HEK293T (cell line): Measurements from ENCODE around the gene PAQR8.
"Not testable (repeated sequence)": the region's sequence is repeated elsewhere in the genome, so short reads cannot be mapped to it uniquely, and the experiment has no call there.

Experiments used
- CTCF ChIA-PET: fragments of 350-600 bp; formaldehyde crosslinking; extraction: SDS; loops from one replicate; lab custom pipeline; 2021; ENCODE audit warnings: antibody characterized with exemption, inconsistent platforms; lab: Yijun Ruan, JAX
- POLR2A ChIA-PET: fragments of 350-600 bp; formaldehyde crosslinking; extraction: SDS; loops from one replicate; lab custom pipeline; 2020; ENCODE audit warnings: antibody characterized with exemption, inconsistent platforms; lab: Yijun Ruan, JAX
- DNase-seq: peaks from one replicate; pipeline ENCODE4 v3.0.0; 2012; ENCODE audit warnings: mixed read lengths; ENCODE audit errors: extremely low spot score
- ARNT ChIP-seq: fragments of 450-650 bp; IDR thresholded peaks from 2 replicates; pipeline ENCODE4 v1.6.1; 2017; ENCODE audit warnings: mild to moderate bottlenecking
- BHLHE40 ChIP-seq: fragments of 450-650 bp; IDR thresholded peaks from 2 replicates; pipeline ENCODE4 v1.6.1; 2016; ENCODE audit warnings: mild to moderate bottlenecking, moderate library complexity, borderline replicate concordance
- CTBP1 ChIP-seq: fragments of 450-650 bp; IDR thresholded peaks from 2 replicates; pipeline ENCODE4 v1.6.1; 2016; ENCODE audit warnings: borderline replicate concordance
- ELF4 ChIP-seq: fragments of 450-650 bp; IDR thresholded peaks from 2 replicates; pipeline ENCODE4 v1.6.1; 2017; ENCODE audit warnings: antibody characterized with exemption
- FOXA1 ChIP-seq: fragments of 450-650 bp; IDR thresholded peaks from 2 replicates; pipeline ENCODE4 v1.6.1; 2016; ENCODE audit warnings: mild to moderate bottlenecking
- FOXK2 ChIP-seq: fragments of 450-650 bp; IDR thresholded peaks from 2 replicates; pipeline ENCODE4 v1.6.1; 2016; ENCODE audit warnings: mild to moderate bottlenecking
- FOXM1 ChIP-seq: fragments of 450-650 bp; IDR thresholded peaks from 2 replicates; pipeline ENCODE4 v1.6.1; 2017; ENCODE audit warnings: mild to moderate bottlenecking, borderline replicate concordance
- HDGF ChIP-seq: fragments of 450-650 bp; IDR thresholded peaks from 2 replicates; pipeline ENCODE4 v1.6.1; 2017; ENCODE audit warnings: antibody characterized with exemption, borderline replicate concordance
- L3MBTL2 ChIP-seq: fragments of 450-650 bp; conservative IDR thresholded peaks from 2 replicates; pipeline ENCODE4 v1.6.1; 2016; ENCODE audit warnings: mild to moderate bottlenecking
- LEF1 ChIP-seq: fragments of 450-650 bp; IDR thresholded peaks from 2 replicates; pipeline ENCODE4 v1.6.1; 2017; ENCODE audit warnings: mild to moderate bottlenecking, borderline replicate concordance
- NFRKB ChIP-seq: fragments of 450-650 bp; IDR thresholded peaks from 2 replicates; pipeline ENCODE4 v1.6.1; 2016; ENCODE audit warnings: mild to moderate bottlenecking, moderate library complexity
- SP1 ChIP-seq: fragments of 450-650 bp; IDR thresholded peaks from 2 replicates; pipeline ENCODE4 v1.6.1; 2017
- SUZ12 ChIP-seq: fragments of 450-650 bp; IDR thresholded peaks from 2 replicates; pipeline ENCODE4 v1.6.1; 2016; ENCODE audit warnings: mild to moderate bottlenecking
- TARDBP ChIP-seq: fragments of 450-650 bp; IDR thresholded peaks from 2 replicates; pipeline ENCODE4 v1.6.1; 2016
- ZNF384 ChIP-seq: fragments of 450-650 bp; IDR thresholded peaks from 2 replicates; pipeline ENCODE4 v1.6.1; 2016
- TF ChIP-seq, protein P1 (sequence below): fragments of 450-650 bp; IDR thresholded peaks from 2 replicates; pipeline ENCODE4 v1.6.1; 2016

PAQR8 gene

DNA sequence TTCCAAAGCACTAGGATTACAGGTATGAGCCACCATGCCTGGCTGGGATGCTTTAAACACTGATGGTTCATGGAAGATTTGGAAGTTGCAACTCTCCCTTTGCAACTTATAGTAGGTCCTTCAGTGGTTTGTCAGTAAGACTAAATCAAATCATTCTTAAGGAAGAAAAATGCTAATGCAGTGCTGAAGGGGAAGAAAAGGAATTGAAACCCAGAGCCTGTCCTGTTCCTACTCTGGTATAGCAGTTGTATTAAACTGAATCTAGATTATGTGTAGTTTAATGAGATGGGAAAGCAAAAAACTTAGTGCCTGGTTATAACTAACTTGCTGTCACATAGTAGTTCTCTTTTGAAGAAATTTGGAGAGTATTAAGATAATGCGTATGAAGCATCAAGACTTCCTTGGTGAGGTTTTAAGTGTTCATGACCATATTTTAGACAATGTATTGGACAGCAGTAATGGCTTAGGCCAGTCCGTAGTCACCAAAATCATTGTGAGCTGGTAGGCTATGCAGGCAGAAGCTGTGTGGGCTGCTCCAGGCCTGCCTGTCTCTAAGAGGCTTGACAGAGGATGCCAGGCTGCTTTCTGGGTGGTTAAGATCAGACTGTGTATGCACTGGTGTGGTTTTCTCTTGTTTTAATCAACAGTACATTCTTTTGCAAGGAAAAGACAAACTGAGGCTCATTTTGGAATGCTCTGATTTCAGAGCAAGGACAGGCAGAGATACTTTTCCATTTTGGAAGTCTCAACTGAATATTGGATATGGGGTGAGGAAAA, 14.0 kb downstream of the PAQR8 start:
- TF ChIP-seq SUZ12 = no peak
- DNase-seq = no peak
- POLR2A ChIA-PET = no interaction called here
- CTCF ChIA-PET = no interaction called here

DNA sequence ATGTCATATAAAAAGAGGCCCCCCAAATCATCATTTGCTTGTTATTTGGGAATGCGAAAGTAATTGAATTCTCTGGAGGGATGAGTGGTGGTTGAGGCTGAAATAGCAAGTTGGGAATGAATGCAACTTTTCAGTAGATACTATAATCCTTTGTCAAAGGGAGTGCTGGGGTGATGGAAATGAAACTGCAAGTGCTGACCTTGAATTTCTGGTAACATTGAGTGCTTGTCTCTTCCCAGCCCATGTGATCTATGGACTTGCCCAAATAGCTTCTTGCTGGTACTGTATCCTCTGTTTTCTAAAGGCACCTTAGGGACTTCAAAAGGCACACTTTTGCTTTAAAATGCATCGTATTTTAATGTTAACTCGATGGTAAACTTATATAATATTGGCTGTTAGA, 14.8 kb downstream of the PAQR8 start:
- CTCF ChIA-PET = no interaction called here
- no peak for TF ChIP-seq HDGF
- no peak for TF ChIP-seq SP1
- TF ChIP-seq SUZ12 = no peak
- no peak for TF ChIP-seq FOXM1
- no peak for TF ChIP-seq FOXA1
- no peak for TF ChIP-seq ZNF384
- no peak for TF ChIP-seq L3MBTL2
- no peak for TF ChIP-seq FOXK2
- no peak for TF ChIP-seq NFRKB
- TF ChIP-seq LEF1 = no peak
- TF ChIP-seq, protein P1, sequence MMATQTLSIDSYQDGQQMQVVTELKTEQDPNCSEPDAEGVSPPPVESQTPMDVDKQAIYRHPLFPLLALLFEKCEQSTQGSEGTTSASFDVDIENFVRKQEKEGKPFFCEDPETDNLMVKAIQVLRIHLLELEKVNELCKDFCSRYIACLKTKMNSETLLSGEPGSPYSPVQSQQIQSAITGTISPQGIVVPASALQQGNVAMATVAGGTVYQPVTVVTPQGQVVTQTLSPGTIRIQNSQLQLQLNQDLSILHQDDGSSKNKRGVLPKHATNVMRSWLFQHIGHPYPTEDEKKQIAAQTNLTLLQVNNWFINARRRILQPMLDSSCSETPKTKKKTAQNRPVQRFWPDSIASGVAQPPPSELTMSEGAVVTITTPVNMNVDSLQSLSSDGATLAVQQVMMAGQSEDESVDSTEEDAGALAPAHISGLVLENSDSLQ = no peak
- no peak for TF ChIP-seq ELF4
- no peak for TF ChIP-seq TARDBP
- TF ChIP-seq CTBP1 = no peak
- TF ChIP-seq ARNT = no peak
- DNase-seq = no peak
- POLR2A ChIA-PET = interaction anchor here (1.4 kb wide), 1 partner anchor 92 kb away, joined by 4 read pairs; the partner anchor contains the start of gene MCM3

DNA sequence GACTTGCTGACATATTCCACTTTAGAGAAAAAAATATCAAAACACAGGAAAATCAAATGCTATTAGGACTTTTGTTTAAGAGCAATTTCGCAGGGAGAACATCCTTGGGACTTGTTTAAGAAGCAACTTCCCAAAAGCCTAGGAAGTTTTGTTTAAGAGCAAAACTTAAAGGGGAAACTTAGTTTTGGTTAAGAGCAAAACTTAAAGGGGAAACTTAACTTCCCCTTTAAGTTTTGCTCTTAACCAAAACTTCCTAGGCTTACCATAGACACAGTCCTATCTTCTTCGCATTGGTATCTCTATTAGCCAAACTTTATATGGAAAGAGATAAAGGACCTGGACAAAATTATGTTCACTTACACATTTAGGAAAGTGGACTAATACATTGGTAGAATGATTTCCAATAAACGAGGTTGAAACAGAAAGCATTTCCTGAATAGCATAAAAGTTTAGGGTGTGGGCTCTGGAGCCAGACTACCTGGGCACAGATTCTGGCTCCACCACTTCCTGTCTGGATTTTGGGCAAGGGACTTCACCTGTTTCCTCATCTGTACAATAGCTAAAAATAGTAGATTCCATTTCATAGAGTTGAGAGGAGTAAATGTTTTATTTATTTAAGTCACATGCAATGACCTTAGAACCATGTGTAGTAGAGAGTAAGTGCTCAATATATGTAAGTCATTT, 15.7 kb downstream of the PAQR8 start:
- CTCF ChIA-PET = no interaction called here
- POLR2A ChIA-PET = interaction anchor here (1.1 to 1.4 kb wide), 2 partner anchors 16 to 93 kb away, joined by 4 read pairs; partner anchors contain the start of genes MCM3 and PAQR8
- TF ChIP-seq FOXK2 = no peak
- no peak for TF ChIP-seq HDGF
- no peak for TF ChIP-seq FOXA1
- TF ChIP-seq ARNT = no peak
- no peak for TF ChIP-seq FOXM1
- no peak for TF ChIP-seq SUZ12
- TF ChIP-seq CTBP1 = no peak
- TF ChIP-seq NFRKB = no peak
- TF ChIP-seq LEF1 = no peak
- no peak for TF ChIP-seq ELF4
- TF ChIP-seq SP1 = no peak
- no peak for TF ChIP-seq L3MBTL2
- TF ChIP-seq ZNF384 = no peak
- TF ChIP-seq, protein P1 = no peak
- no peak for TF ChIP-seq TARDBP
- no peak for TF ChIP-seq BHLHE40
- no peak for DNase-seq

DNA sequence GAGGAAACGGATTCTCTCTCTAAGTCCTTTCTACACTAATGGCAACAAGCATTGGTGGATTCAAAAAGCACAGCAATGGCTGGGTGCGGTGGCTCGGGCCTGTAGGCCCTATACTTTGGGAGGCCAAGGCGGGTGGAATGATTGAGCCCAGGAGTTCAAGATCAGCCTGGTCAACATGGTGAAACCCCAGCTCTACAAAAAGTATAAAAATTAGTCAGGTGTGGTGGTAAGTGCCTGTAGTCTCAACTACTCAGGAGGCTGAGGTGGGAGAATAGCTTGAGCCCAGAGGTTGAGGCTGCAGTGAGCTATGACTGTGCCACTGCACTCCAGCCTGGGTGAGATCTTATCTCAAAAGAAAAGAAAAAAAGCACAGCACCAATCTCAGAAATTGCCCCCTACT, 19.3 kb downstream of the PAQR8 start:
- TF ChIP-seq FOXK2 (no peak), ZNF384 (no peak), SUZ12 (no peak), ELF4 (no peak), CTBP1 (no peak), HDGF (no peak), FOXM1 (no peak), L3MBTL2 (no peak), SP1 (no peak), LEF1 (no peak), BHLHE40 (no peak), FOXA1 (no peak), ARNT (no peak), TARDBP (no peak), NFRKB (no peak)
- TF ChIP-seq, protein P1 = no peak
- ChIA-PET POLR2A (no interaction called here), CTCF (interaction anchor here (0.6 kb wide), 1 partner anchor 11 kb away, joined by 3 read pairs; no protein-coding TSS in a partner anchor)
- no peak for DNase-seq

DNA sequence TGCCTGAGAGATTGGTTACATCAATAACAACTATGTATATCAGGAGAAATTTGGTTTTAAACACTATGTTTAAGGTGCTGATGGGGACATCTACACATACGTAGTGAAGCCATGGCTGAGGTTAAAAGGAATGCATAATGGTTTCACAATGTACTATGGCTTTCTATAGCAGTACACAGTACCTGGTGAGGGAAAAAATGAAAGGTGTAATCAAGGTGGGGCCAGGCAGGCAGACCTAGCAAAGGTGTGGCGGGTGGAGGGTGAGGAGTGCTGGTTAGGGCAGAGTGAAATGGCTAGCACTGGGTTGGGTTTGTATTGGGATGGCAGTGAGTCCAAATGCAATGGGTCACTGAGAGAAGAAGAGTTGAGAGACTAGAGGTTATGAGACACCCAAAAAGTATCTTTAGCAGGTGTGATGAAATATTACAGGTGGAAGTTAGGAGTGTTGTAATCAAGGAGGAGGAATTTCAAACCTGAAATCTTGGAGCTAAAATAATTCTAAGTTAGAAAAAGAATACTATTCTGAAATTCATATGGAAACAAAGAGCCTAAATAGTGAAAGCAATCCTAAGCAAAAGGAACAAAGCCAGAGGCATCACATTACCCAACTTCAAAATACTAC, 22.3 kb downstream of the PAQR8 start:
- DNase-seq = no peak
- POLR2A ChIA-PET = interaction anchor here (1.3 kb wide), 1 partner anchor 22 kb away, joined by 3 read pairs; the partner anchor contains the start of gene PAQR8
- CTCF ChIA-PET = no interaction called here
- no peak for TF ChIP-seq FOXM1
- TF ChIP-seq FOXK2 = no peak
- TF ChIP-seq SP1 = no peak
- no peak for TF ChIP-seq SUZ12
- TF ChIP-seq TARDBP = no peak

DNA sequence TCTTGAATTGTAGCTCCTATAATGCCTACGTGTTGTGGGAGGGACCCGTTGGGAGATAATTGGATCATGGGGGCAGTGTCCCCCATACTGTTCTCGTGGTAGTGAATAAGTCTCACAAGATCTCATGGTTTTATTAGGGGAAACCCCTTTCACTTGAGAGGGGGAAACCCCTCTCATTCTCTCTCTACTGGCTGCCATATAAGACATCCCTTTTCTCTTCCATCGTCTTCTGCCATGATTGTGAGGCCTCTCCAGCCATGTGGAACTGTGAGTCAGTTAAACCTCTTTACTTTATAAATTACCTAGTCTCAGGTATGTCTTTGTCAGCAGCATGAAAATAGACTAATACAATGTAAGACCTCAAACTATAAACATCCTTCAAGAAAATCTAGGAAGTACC, 23.1 kb downstream of the PAQR8 start:
- CTCF ChIA-PET = interaction anchor here (0.7 kb wide), 1 partner anchor 12 kb away, joined by 4 read pairs; no protein-coding TSS in a partner anchor
- POLR2A ChIA-PET = interaction anchor here (1.3 kb wide), 1 partner anchor 23 kb away, joined by 3 read pairs; the partner anchor contains the start of gene PAQR8
- TF ChIP-seq SP1 = no peak
- no peak for TF ChIP-seq NFRKB
- no peak for TF ChIP-seq CTBP1
- TF ChIP-seq L3MBTL2 = no peak
- no peak for TF ChIP-seq LEF1
- TF ChIP-seq ZNF384 = no peak
- TF ChIP-seq FOXA1 = no peak
- TF ChIP-seq ELF4 = no peak
- TF ChIP-seq HDGF = no peak
- TF ChIP-seq BHLHE40 = no peak
- TF ChIP-seq SUZ12 = no peak
- no peak for TF ChIP-seq ARNT
- no peak for TF ChIP-seq TARDBP
- TF ChIP-seq FOXM1 = no peak
- TF ChIP-seq FOXK2 = no peak
- TF ChIP-seq, protein P1 = no peak
- DNase-seq = no peak

DNA sequence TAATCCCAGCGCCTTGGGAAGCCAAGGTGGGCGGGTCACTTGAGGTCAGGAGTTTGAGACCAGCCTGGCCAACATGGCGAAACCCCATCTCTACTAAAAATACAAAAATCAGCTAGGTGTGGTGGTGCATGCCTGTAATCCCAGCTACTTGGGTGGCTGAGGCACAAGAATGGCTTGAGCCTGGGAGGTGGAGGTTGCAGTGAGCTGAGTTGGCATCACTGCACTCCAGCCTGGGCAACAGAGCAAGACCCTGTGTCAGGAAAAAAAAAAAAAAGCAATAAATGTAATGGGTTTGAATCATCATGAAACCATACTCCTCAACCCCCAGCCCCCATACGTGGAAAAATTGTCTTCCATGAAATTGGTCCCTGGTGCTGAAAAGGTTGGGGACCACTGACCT, 26.2 kb downstream of the PAQR8 start:
- DNase-seq, CTCF ChIA-PET: not testable (repeated sequence)
- POLR2A ChIA-PET = interaction anchor here (3.5 kb wide), 1 partner anchor 103 kb away, joined by 17 read pairs; the partner anchor contains the start of gene MCM3
